Kidney tubule cell (primary cell): Measurements from ENCODE around the gene BHLHA15.

Source experiments
- DNase-seq: peaks from one replicate; pipeline ENCODE4 v3.0.0-alpha.2; 2018; ENCODE audit warnings: low spot score

The BHLHA15 gene

DNA sequence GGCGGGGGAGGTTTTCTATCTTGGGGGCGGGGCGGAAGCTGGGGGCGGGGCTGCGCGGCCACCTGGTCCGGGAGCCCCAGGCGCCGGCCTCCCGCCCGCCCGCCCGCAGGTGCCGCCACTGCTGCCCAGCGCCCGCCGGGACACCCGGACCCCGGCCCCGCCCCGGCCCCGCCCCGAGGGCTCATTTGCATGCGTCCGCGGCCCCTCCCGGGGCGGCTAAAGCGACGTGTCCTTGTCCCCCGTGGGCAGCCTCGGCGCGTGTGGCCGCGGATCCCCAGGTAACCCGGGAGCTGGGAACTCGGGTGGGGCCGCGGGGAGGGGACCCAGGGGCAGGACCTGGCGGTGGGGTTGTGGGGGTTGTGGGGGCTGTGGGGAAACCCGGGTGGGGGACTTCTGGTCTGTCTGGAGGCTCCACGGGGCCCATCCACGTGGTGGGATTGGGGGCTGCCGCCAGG lies at the start of gene BHLHA15:
Gene BHLHA15, plus strand, starts transcription at position 219 of the 455 bp plus-strand sequence. CDS start 871 bp downstream, outside the sequence.
- DNase-seq: peak; percentile 22

DNA sequence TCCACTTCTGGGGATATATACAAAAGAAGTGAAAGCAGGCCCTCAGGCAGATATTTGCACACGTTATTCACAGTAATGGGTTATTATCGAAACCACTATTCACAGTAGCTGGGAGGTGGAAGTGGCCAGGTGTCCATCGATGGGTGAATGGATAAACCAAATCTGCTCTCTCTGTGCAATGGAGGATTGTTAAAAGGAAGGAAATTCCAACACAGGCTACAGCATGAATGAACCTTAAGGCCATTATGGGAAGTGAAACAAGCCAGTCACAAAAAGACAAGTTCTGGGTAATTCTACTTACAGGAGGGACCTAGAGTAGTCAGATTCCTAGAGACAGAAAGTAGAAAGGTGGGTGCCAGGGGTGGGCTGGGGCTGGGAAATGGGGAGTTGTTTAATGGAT lies 48.5 kb upstream of the BHLHA15 start:
- DNase-seq: no peak

DNA sequence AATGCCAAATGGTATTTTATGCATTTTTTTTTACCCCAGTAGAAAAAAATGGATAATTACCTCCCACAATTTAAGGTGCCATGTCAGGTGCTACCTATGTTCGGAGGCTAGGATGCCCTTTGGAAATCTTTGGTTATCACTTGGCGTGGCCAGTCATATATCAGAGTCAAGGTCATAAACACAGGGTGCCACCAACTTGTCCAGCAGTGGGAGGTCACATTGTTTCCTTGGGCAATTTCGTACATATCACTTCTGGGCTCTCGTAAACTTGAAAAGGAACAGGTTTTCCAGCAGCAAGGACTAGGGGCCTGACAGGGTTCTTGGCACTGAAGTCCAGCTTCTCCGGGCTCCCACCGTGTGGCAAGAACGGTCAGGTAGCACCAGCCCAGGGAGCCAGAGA lies 48.0 kb upstream of the BHLHA15 start:
- no peak for DNase-seq

DNA sequence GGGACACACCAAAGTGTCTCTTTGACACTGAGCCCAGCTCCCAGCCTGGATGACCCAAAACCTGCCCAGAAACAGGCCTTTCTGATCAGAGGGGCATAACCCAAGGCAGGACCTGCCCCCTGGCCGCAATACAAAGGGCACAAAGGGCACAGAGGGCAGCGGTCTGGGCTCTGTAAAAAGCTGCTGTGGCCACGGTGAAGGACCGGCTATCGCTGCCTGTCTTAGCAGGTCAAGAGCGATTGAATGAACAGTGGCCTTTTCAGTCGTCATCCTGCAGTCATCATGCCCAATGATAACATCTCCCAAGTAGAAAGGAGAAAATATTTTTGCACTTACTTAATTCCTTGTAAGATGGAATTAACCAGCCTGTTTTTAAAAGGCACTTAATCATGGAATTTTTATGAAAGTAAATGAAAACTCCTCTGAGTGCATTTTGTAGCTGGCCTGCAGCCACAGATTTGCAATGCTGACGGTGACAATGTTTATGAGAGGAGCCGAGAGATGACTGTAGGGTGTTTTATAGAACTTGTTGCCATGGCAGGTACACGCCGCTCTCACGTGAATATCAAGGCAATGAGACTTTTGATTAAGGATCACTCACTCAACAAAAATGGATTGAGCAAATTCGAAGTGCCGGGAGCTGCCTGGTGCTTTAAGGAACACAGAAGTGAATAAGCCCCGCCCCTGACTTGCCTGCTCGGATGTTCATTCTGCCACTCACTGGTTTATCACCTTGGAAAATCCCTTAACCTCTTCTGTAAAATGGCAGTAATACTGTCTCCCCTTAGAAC lies 47.3 kb upstream of the BHLHA15 start:
- peak; percentile 62 for DNase-seq

DNA sequence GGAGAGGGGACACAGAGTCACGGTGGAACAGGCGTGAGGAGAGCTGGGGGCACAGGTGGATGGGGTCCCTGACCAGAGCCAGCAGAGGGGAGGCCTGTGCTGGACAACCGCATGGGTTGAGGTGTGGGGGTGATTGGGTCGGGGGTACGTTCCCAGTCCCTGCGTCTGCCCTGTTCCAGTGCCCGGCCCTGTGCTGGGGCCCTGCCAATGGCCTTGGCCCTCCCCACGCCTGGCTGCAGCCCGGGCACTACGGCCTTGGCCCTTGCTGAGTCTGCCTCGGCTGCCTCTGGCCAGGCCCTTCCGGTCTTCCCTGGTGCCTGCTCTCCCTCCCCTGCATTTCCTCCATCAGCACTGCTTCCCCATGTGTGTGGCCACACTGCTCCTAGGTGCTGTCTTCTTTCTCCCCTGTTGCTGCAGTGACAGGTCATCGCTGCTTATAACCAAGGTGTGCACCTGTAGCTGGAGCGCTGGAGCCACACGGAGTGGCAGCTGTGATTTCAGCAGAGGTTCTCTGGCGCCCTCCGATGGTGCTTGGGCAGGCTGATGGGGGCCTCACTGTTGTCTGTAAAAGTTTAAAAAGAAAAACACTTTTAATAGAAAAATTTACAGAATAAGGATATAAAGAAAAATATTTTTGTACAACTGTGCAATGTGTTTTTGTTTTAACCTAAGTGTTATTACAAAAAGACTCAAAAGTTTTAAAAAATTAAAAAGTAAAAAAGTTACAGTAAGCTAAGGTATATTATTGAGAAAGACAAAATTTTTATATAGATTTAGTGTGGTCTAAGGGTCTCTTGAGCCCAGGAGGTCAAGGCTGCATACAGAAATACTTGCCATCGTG lies 45.2 kb upstream of the BHLHA15 start:
- peak; percentile 69 for DNase-seq

DNA sequence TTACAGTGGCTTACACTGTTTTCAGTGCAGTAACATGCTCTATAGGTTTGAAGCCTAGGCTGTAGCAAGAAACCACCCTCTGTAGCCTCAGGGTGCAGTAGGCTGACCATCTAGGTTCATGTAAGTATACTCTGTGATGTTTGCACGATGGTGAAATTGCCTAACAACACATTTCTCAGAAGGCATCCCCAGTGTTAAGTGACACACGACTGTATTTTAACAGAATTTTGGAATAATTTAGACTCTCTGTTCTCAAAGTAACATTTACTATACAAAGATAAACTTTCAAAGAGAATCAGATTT lies 44.6 kb upstream of the BHLHA15 start:
- no peak for DNase-seq

DNA sequence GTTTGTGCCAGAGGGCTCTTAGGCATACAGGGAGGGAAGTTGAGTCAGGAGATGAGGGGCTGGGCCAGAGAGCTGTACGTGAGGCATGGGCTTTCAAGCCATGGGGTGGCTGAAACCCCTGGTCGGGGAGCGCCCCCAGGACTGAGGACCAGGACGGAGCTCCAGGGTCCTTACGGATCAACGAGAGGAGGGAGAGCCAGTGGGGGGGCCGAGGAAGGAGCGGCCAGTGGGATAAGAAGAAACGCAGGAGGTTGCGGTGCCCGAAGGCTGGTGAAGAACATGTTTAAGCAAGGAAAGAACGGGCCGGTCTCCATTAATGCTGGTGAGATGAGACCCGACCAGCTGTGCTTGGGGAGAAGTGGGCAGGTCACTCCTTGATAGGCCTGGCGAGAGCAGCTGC lies 43.6 kb upstream of the BHLHA15 start:
- no peak for DNase-seq

DNA sequence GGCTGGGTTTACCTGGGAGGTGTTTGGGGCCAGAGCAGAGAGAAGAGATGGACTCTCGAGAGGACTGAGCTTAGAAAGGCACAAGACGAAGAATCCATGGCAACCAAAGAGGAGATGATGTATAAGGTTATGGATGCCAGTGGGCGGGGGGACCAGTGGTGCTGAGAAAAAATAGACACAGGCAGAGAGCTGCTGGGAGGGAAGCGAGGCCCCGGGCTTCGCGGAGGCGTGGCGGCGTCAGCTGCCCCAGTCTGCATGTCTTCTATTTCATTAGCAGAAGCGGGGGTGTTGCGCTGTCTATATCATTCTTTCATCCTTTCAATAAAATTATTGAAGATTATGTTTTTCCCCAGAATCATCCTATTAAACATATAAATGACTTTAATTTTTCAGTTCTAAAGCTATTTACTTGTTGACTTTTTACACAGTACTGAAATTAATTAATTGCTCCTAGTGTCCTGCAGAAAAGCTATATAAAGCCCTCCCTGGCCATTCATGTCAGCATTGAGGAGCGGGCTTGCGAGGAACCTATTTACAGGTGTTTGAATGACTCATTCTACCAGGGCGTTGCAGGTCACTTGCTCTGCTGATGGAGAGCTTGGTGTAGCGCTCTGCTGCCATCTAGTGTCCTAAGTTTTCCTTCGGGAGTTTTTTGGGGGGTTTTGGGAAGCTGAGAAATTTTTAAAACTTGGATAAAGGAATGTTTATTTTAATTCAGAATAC lies 42.9 kb upstream of the BHLHA15 start:
- DNase-seq: peak; percentile 80

DNA sequence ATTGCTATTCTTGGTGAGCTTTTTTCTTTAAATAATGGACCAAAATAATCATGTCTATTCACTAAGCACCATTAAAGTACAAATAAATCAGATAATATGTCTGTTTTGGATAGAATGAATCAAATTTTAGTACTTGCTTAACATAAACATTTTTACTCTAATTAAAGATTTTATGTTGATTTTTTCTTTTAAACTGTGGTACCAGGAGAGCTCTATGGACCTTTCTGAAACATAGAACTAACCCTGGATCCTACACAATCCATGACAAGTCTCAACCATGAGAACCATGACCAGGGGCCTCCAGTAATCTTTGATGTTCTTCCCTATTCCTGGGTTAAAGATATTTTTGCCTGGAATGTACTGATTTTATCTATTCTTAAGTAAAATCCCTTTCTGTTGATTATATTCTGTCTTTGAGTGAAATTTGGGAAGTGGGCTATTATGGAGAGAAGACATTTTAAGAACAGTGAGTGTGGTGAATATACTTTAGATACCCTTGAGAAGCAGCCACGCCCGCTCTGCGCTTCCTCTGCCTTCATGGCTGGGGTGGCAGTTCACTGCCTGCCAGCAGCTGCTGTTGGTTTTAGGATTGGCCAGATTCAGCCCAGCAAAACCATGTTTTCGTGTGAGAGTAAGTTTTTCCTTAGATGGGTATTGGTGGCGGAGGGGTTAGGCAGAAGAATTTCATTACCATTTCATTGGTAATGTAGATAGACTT lies 42.2 kb upstream of the BHLHA15 start:
- DNase-seq: no peak

DNA sequence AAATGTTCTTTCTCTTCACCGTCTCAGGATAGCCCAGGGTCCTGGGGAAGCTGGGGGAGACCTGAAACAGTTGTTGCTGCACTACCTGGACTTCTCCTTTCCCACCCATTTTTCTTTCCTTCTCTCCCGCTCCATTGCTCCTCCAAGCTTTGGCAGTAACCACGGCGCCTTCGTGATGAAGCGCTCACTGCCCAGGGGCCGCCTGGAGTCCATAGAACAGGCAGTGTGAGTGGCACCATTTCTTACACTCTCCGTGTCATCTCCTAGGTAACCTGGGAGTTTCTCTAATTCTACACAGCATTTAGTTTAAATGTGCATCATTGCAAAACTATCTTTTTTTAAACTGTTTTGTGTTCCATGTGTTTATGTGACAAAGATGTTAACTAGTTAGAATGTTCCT lies 40.3 kb upstream of the BHLHA15 start:
- no peak for DNase-seq

DNA sequence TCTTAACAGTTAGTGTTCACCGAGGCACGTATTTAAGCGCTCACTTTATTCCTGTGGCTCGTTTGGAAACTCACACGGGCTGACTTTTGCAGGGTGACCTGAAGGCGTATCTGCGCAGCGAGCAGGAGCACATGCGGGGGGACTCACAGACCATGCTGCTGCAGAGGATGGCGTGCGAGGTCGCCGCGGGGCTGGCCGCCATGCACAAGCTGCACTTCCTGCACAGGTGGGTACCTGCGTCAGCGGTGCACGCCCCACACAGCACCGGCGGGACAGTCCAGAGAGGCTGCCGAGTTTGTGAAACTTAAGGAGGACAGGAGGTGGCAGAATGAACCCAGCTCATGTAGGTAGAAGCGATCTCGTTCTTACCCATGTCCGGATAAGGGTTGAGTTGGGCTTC lies 39.8 kb upstream of the BHLHA15 start:
- DNase-seq: no peak

DNA sequence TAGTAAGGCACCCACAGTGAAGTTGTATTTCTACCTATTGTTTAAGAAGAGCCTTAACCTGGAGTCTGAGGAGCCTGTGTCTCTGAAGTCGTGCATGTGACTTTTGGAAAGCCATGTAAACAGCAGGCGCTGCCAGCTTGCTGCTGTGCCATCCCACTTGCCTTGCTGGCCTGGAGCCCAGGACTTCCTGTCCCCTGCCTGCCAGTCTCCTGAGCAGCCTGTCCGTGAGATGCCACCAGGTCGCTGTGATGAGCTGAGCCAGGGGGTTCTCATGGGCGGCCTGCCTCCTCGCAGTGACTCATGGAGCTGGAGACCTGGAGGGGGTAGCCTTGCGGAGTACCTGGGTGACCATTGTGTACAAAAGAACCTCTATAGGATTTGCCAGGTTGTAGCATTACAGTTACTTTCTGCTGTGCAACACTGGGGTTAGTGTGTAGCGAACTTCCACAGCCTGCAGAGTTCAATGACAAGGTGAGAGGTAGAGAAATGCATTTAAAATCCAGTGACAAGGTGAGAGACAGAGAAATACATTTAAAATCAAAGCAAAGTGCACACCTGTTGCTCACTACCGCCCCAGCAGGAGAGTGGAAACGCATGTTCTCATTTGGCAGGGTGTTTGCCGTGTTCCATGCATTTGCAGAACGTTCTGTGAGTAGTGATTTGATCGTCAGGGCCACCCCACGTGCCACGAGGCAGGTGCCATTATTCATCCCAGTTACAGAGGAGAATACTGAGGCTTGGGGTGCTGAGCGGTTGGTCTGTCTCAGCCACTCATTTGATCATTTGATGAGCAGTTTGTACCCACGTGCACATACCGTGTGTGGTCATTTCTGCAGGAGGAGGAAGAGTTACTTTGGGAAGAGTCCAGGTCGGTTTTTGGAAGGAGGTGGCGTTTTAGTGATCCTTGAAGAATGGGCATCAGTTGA lies 36.6 kb upstream of the BHLHA15 start:
- DNase-seq: no peak

DNA sequence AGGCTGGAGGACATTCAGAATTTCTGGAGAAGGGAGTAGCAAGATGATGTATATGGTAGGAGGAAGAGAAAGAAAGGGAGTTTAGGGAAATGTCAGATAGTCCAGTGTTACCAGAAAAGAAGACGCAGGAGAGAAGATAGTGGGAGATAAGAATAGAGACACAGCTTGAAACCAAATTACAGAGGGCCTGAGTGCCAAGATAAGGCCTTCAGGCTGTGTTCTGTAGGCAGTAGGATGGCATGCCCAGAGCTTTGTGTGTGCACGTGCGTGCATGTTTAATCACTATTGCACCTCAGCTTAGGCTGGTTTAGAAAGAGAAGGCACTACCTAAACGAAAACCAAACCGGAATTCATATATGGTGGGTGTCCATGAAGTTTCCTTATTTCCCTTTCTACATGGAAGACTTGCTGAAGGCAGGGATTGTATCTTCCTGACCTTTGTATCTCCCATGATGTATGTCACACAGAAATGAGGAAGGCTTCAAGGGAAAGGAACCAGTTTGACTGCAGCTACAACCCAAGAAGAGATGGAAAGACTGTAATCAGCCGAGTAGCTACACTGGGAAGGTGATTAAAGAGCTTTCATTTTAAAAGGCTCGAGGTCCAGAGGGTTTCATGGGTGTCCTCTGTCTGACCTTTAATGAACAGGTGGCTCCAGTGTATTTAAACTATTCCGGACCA lies 35.8 kb upstream of the BHLHA15 start:
- DNase-seq: no peak

DNA sequence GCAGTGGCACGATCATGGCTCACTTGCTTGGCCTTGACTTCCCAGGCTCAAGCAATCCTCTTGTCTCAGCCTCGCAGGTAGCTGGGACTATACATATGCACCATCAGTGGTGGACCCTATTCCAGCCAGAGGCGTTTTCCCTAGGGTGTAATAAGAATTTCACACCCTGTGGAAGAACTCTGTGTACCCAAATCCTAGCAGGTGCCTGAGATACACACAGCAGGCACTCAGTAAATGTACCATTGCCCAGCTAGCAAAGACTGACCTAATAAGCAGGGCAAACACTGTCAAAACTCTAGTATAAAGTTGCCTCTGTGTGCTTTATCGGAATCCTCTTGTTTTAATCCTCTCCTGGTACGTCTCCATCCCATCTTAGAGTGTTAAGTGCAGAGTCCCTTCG lies 33.7 kb upstream of the BHLHA15 start:
- DNase-seq: no peak

DNA sequence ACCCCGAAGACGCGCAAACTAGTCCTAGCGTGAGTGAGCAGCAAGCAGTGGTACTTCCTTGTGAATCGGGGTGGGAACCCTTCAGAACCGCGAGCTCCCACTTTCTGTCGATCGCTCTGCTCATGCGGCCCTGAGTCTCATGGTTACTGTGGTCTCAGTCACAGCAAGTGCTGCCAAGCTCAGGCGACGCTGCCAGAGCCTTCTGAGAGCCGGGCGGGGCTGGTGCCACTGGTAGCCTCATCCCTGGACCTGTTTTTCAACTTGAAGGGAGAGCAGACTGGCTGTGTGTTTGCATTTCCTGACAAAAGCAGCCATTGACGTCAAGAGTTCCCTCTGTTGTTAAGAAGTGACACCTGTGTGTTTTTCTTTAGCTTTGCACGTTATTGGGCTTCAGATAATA lies 32.9 kb upstream of the BHLHA15 start:
- DNase-seq: no peak

DNA sequence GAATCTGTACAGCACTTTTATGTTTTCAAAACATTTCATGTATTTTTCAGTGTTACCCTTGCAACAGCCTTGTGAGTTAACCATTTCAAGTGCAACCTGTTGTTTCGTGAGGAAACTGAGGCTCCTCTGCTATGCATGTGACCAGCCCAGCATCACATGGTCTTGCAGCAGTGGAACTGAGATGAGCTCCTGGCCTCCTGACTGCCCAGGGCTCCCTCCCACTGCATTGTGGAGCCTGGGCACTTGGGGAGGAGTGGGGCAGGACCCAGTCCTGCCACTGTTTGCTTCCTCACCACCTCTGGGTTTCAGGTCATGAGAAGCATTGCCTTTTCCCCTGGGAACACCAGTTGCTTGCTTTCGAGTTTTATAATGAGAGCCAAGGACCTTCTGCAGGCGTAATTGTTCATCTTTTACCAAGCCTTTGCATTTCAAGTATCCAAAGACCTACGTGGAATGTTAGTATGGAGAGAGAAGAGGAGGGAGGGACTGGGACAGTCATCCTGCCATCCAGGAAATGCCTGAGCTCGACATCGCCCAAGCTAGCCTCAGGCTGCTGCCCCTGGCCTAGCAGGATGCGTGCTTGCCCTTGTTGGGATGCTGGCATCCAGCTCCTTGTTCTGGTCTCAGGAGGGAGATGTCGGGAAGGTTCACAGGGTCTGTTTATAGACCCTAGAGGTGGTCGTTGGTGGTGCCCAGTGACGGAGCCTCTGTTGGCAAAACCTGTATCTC lies 32.3 kb upstream of the BHLHA15 start:
- no peak for DNase-seq

DNA sequence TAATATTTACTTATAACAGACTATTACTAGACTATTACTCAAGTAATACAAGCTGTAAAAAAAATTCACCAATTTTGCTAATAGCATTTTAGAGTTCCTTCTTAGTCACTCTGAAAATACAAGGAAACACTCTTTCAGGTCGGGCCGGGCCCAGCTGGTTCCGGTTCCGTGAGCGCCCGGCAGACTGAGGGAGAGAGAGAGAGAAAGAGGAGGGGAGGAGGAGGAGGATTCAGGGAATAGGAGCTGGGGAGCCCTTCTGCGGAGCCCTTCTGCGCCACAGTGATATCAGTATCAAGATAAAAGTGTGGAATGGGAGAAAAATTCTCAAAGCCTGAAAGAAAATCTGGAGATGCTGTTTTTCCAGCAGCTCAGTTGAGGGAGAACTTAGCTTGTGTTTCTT lies 30.5 kb upstream of the BHLHA15 start:
- DNase-seq: no peak

DNA sequence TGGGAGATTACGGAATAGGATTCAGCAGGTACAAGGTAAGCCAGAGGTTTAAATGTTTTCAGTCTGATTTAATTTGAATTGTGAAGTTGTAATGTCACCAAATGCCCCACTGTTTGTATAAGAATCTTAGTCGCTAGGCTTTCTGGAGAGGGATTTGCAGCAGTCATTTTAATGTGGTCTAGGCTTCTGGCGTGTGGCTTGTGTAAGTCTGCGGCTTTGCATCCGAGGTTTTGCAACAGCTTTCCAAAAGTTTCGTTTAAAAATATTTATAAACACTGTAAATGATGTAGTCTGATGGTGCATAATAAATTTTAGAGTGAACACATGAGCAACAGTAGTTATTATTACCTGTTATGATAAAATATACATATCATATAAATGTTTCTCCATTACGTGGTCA lies 26.1 kb upstream of the BHLHA15 start:
- DNase-seq: no peak

DNA sequence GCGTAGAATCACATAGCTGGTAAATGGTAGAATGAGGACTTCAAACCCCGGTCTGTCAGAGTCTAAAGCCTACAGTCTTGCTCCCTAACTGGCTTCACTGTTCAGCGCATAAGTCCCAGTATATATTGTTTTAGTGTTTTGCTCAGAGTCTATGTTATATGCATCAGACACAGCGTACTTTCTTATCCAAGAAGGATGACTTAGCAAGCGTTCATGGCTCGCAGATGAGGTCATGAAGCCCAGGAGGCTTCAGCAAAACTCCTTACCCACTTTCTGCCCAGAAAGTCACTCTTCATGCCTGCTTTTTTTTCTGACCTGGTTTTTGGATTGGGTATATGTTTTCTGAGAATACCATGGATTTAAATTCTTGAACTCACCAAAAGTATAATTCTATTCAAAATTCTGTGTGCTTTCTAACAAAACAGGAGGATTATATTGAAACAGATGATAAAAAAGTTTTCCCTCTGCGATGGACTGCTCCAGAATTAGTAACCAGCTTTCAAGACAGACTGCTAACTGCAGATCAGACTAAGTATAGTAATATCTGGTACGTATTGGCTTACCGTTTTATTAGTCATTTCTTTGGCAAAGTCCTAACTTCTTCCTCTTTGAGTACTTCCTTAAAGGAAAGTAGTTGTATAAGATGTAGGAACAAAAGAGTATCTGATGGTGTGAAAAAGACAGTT lies 24.6 kb upstream of the BHLHA15 start:
- DNase-seq: peak; percentile 13
